Esophagus muscularis mucosa (tissue), 4 donors: ENCODE results near the gene GMDS. TPM values are rescaled to one million over a fixed set of nuclear protein-coding genes. Genes with fewer than 3 reads are reported as not detected.

Experiments
- DNase-seq: peaks from one replicate; pipeline ENCODE4 v3.0.0-alpha.2; 2017; ENCODE audit errors: extremely low spot score
- H3K27ac ChIP-seq, 4 donors: fragments of 200-600 bp; sonication (generic); replicated peaks in 1 of 4; 1 replicate in 3 of 4; 2 replicates in 1 of 4; pipeline ENCODE4 v1.5.1; 2016 to 2019; ENCODE audit warnings: mild to moderate bottlenecking in 1 of 4
- H3K27me3 ChIP-seq, 4 donors: fragments of 200-600 bp; sonication (generic); one replicate each; pipeline versions ENCODE4 v1.5.1 to v1.6.0; 2016 to 2019
- H3K36me3 ChIP-seq, 4 donors: fragments of 200-600 bp; sonication (generic); one replicate each; pipeline ENCODE4 v1.5.1; 2016 to 2019
- H3K4me1 ChIP-seq, 4 donors: fragments of 200-600 bp; sonication (generic); one replicate each; pipeline ENCODE4 v1.5.1; 2016 to 2019
- H3K4me3 ChIP-seq, 4 donors: fragments of 200-600 bp; sonication (generic); 1 replicate in 2 of 4; 2 replicates in 2 of 4; pipeline ENCODE4 v1.5.1; 2016 to 2019; ENCODE audit warnings: mild to moderate bottlenecking in 4 of 4, moderate library complexity in 1 of 4
- H3K9me3 ChIP-seq, 4 donors: fragments of 200-600 bp; sonication (generic); 1 replicate in 3 of 4; 2 replicates in 1 of 4; pipeline ENCODE4 v1.5.1; 2016 to 2019
- CTCF ChIP-seq, 3 experiments: fragments of 200-600 bp in 2 of 3; fragments of 450-650 bp in 1 of 3; sonication (generic) in 2 of 3; IDR thresholded peaks; one replicate each; pipeline ENCODE4 v1.5.1; 2017 to 2019; ENCODE audit warnings: antibody characterized with exemption in 3 of 3, mild to moderate bottlenecking in 2 of 3, moderate library complexity in 1 of 3
- EP300 ChIP-seq: sonication (generic); formaldehyde crosslinking; IDR thresholded peaks from one replicate; pipeline ENCODE4 v1.6.1; 2017; ENCODE audit warnings: antibody characterized with exemption
- POLR2A ChIP-seq: fragments of 450-650 bp; IDR thresholded peaks from one replicate; pipeline ENCODE4 v1.6.1; 2017; ENCODE audit warnings: antibody characterized with exemption, moderate library complexity, mild to moderate bottlenecking, low read depth
- POLR2AphosphoS5 ChIP-seq, 2 donors: sonication (generic); formaldehyde crosslinking; IDR thresholded peaks; one replicate each; pipeline ENCODE4 v1.6.1; 2017; ENCODE audit warnings: antibody characterized with exemption in 2 of 2
- WGBS: methylation state at CpG from one replicate; pipeline ENCODE4 v1.1.5; 2018; 5-methylcytosine and 5-hydroxymethylcytosine counted together
- intact Hi-C: fragments of 100-400 bp; cut with DNase I; formaldehyde crosslinking; loops from one replicate; pipeline ENCODE4 v1.15.1; 2023
- total RNA-seq, 4 donors: library from RNA; depleted of rRNA; stranded (reverse); fragments of >200 nt; gene quantifications; one replicate each; pipeline versions ENCODE4 v1.1.0 to v1.2.1, GENCODE V29; 2016

The GMDS gene
- total RNA-seq, 4 donors from 2014 or later: 3.6 to 14.1 (median 6.0) TPM

- Histone ChIP-seq H3K27me3 (peaks cover 0 to 39% (median 7%) of the 10 kb centered on the region in 4 donors), H3K4me1 (peaks cover 6 to 10% (median 8%) of the 10 kb centered on the region in 4 donors), H3K9me3 (no peaks in the 10 kb centered on the region), H3K4me3 (peak overlapping the region in 2 of 4 donors; percentile 8 to 47), H3K27ac (no peak overlapping the region), H3K36me3 (no peaks in the 10 kb centered on the region)
- 63% methylated on average over 17 of the region's 28 CpGs for WGBS
- intact Hi-C loops: loop anchor here (2.0 to 10.0 kb wide), 2 partner anchors 1039 to 1149 kb away; no protein-coding TSS in a partner anchor
- no peak for TF ChIP-seq POLR2AphosphoS5 (IDR thresholded peaks at IDR 0.05)
- no peak for TF ChIP-seq POLR2A
- TF ChIP-seq CTCF (IDR thresholded peaks at IDR 0.05): no peak
- no peak for TF ChIP-seq EP300
- DNase-seq: no peak
Observed at GRCh38 chr6:1595271-1596087, 649.9 kb downstream of the GMDS start.

- Histone ChIP-seq H3K27ac (no peak overlapping the region), H3K4me3 (no peak overlapping the region), H3K9me3 (no peaks in the 10 kb centered on the region), H3K36me3 (no peaks in the 10 kb centered on the region), H3K27me3 (peaks cover 0 to 39% (median 7%) of the 10 kb centered on the region in 4 donors), H3K4me1 (peaks cover 6 to 10% (median 8%) of the 10 kb centered on the region in 4 donors)
- TF ChIP-seq POLR2AphosphoS5 (IDR thresholded peaks at IDR 0.05) (no peak), CTCF (IDR thresholded peaks at IDR 0.05) (no peak), EP300 (no peak), POLR2A (no peak)
- WGBS: 78% methylated on average over 32 of the region's 33 CpGs
- DNase-seq: no peak
- intact Hi-C loops: loop anchor here (10.0 kb wide), 1 partner anchor 1150 kb away; no protein-coding TSS in a partner anchor
Observed at GRCh38 chr6:1594445-1595200, 650.8 kb downstream of the GMDS start.

GRCh38 chr6:1593958-1594314 lies 651.5 kb downstream of the GMDS start:
- Histone ChIP-seq H3K27me3 (peaks cover 0 to 35% (median 7%) of the 10 kb centered on the region in 4 donors), H3K4me3 (no peak overlapping the region), H3K27ac (no peak overlapping the region), H3K9me3 (no peaks in the 10 kb centered on the region), H3K36me3 (no peaks in the 10 kb centered on the region), H3K4me1 (peaks cover 6 to 10% (median 8%) of the 10 kb centered on the region in 4 donors)
- no peak for DNase-seq
- TF ChIP-seq POLR2A (no peak), POLR2AphosphoS5 (IDR thresholded peaks at IDR 0.05) (no peak), EP300 (no peak), CTCF (IDR thresholded peaks at IDR 0.05) (no peak)
- 68% methylated on average over 19 of the region's 22 CpGs for WGBS
- intact Hi-C loops: loop anchor here (10.0 kb wide), 1 partner anchor 1151 kb away; no protein-coding TSS in a partner anchor

- no peak for DNase-seq
- WGBS: 72% methylated on average over 20 of the region's 20 CpGs
Observed at GRCh38 chr6:1593286-1593957, 652.0 kb downstream of the GMDS start.

More at GRCh38 chr6:1593286-1593957, 652.0 kb downstream of the GMDS start:
- Histone ChIP-seq H3K36me3 (no peaks in the 10 kb centered on the region), H3K27ac (no peak overlapping the region), H3K9me3 (no peaks in the 10 kb centered on the region), H3K27me3 (peaks cover 0 to 30% (median 7%) of the 10 kb centered on the region in 4 donors), H3K4me3 (no peak overlapping the region), H3K4me1 (peaks cover 6 to 10% (median 8%) of the 10 kb centered on the region in 4 donors)
- intact Hi-C loops: loop anchor here (10.0 kb wide), 1 partner anchor 1151 kb away; no protein-coding TSS in a partner anchor
- TF ChIP-seq EP300: no peak
- no peak for TF ChIP-seq POLR2A
